Gastrocnemius medialis (tissue), 4 donors: Measurements from ENCODE around the gene PRKG1. TPM values are rescaled to one million over a fixed set of nuclear protein-coding genes. Genes with fewer than 3 reads are reported as not detected.

ENCODE experiments used
- ATAC-seq, 2 donors: fragments of 150-250 bp; one replicate each; pipeline ENCODE4 v1.9.1; 2016
- DNase-seq, 2 donors: peaks; one replicate each; pipeline ENCODE4 v3.0.0-alpha.2; 2019
- H3K27ac ChIP-seq, 4 donors: fragments of 200-600 bp; sonication (generic); 1 replicate in 1 of 4; 2 replicates in 3 of 4; pipeline ENCODE4 v1.5.1; 2016 to 2018; ENCODE audit warnings: mild to moderate bottlenecking in 2 of 4, moderate library complexity in 1 of 4
- H3K27me3 ChIP-seq, 3 donors: fragments of 200-600 bp; sonication (generic) in 2 of 3; 1 replicate in 1 of 3; 2 replicates in 2 of 3; pipeline versions ENCODE4 v1.5.1 to v1.6.0; 2016 to 2019; ENCODE audit warnings: mild to moderate bottlenecking in 1 of 3, moderate library complexity in 1 of 3
- H3K36me3 ChIP-seq, 2 donors: fragments of 200-600 bp; sonication (generic) in 1 of 2; one replicate each; pipeline ENCODE4 v1.5.1; 2017 to 2018
- H3K4me1 ChIP-seq, 2 donors: fragments of 200-600 bp; sonication (generic) in 1 of 2; one replicate each; pipeline ENCODE4 v1.5.1; 2016 to 2017; ENCODE audit warnings: mild to moderate bottlenecking in 2 of 2
- H3K4me3 ChIP-seq, 4 donors: fragments of 200-600 bp; sonication (generic) in 3 of 4; 1 replicate in 1 of 4; 2 replicates in 3 of 4; pipeline ENCODE4 v1.5.1; 2016 to 2019; ENCODE audit warnings: mild to moderate bottlenecking in 2 of 4
- H3K9me3 ChIP-seq, 3 donors: fragments of 200-600 bp; sonication (generic) in 2 of 3; 1 replicate in 1 of 3; 2 replicates in 2 of 3; pipeline ENCODE4 v1.5.1; 2016 to 2019
- CTCF ChIP-seq, 5 experiments: fragments of 450-650 bp in 3 of 5; fragments of 200-600 bp in 2 of 5; sonication (generic) in 2 of 5; IDR thresholded peaks in 4 of 5; conservative IDR thresholded peaks in 1 of 5; 1 replicate in 4 of 5; 2 replicates in 1 of 5; pipeline ENCODE4 v1.5.1; 2016 to 2019; ENCODE audit warnings: antibody characterized with exemption in 5 of 5, mild to moderate bottlenecking in 3 of 5, moderate library complexity in 3 of 5
- POLR2A ChIP-seq, 2 donors: fragments of 450-650 bp; IDR thresholded peaks; one replicate each; pipeline ENCODE4 v1.6.1; 2017; ENCODE audit warnings: antibody characterized with exemption in 2 of 2, mild to moderate bottlenecking in 2 of 2, moderate library complexity in 2 of 2
- in situ Hi-C, 4 donors: fragments of 200-750 bp; cut with MboI; loops; one replicate each; pipeline versions ENCODE4 v1.15.0 to v1.8.0; 2017; ENCODE audit warnings: low sequenced_read_pairs in 4 of 4
- intact Hi-C: fragments of 100-400 bp; cut with DNase I; formaldehyde crosslinking; loops from one replicate; pipeline ENCODE4 v1.15.1; 2023; ENCODE audit warnings: low total_unique reads
- total RNA-seq, 4 donors: library from RNA; depleted of rRNA; stranded (reverse); fragments of >200 nt; gene quantifications; one replicate each; pipeline versions ENCODE4 v1.1.0 to v1.2.3, GENCODE V29; 2016

PRKG1 gene
- total RNA-seq, result 10 to 100 TPM; 10.4 to 39.4 (median 25.1) TPM

GRCh38 chr10:51074238-51075028 lies at the start of gene PRKG1:
TSS of gene PRKG1 (plus strand) at chr10:51074487.
- H3K4me3 ChIP-seq, result peak within 1 kb of the TSS; percentile 67 to 89 (median 79)
- H3K27me3 ChIP-seq, result no peaks in the 10 kb centered on the region
- H3K9me3 ChIP-seq, result no peaks in the 10 kb centered on the region
- DNase-seq (peak; percentile 46 to 57), ATAC-seq (peak; percentile 83 to 87)
- peaks cover 12 to 14% of the 10 kb centered on the region in 2 donors for H3K4me1 ChIP-seq
- no peak for TF ChIP-seq POLR2A (IDR thresholded peaks at IDR 0.05)
- TF ChIP-seq CTCF (IDR thresholded peaks at IDR 0.05 in 4 of 5, conservative IDR thresholded peaks at IDR 0.05 in 1 of 5), result no peak
- intact Hi-C loops, result no loop called here
- in situ Hi-C loops, result loop anchor here in 3 of 4 donors (10.0 to 25.0 kb wide), 3 partner anchors 338 to 888 kb away; no protein-coding TSS in a partner anchor
- H3K36me3 ChIP-seq, result no peaks in the 10 kb centered on the region
- H3K27ac ChIP-seq, result peak within 1 kb of the TSS; percentile 45 to 81 (median 70)

- Histone ChIP-seq H3K27ac (peak overlapping the region in 2 of 4 donors; percentile 19 to 70), H3K27me3 (no peaks in the 10 kb centered on the region), H3K4me3 (no peak overlapping the region), H3K9me3 (no peaks in the 10 kb centered on the region), H3K36me3 (no peaks in the 10 kb centered on the region), H3K4me1 (peaks cover 20 to 39% of the 10 kb centered on the region in 2 donors)
- intact Hi-C loops, result no loop called here
- no peak for ATAC-seq
- no peak for TF ChIP-seq CTCF (IDR thresholded peaks at IDR 0.05 in 4 of 5, conservative IDR thresholded peaks at IDR 0.05 in 1 of 5)
- no peak for TF ChIP-seq POLR2A (IDR thresholded peaks at IDR 0.05)
- no peak for DNase-seq
- in situ Hi-C loops, result no loop called here
Observed at GRCh38 chr10:51028420-51028819, 45.9 kb upstream of the PRKG1 start.

- Histone ChIP-seq H3K4me3 (no peak overlapping the region), H3K36me3 (no peaks in the 10 kb centered on the region), H3K27ac (peak overlapping the region in 3 of 4 donors; percentile 15 to 70 (median 19)), H3K9me3 (no peaks in the 10 kb centered on the region), H3K27me3 (no peaks in the 10 kb centered on the region), H3K4me1 (peaks cover 20 to 44% of the 10 kb centered on the region in 2 donors)
- ATAC-seq (peak in 1 of 2 donors; percentile 27), DNase-seq (no peak)
- intact Hi-C loops, result no loop called here
- no peak for TF ChIP-seq POLR2A (IDR thresholded peaks at IDR 0.05)
- TF ChIP-seq CTCF (IDR thresholded peaks at IDR 0.05 in 4 of 5, conservative IDR thresholded peaks at IDR 0.05 in 1 of 5), result no peak
- in situ Hi-C loops, result no loop called here
Observed at GRCh38 chr10:51029172-51029641, 45.1 kb upstream of the PRKG1 start.

GRCh38 chr10:51030480-51030879 lies 43.8 kb upstream of the PRKG1 start:
- Histone ChIP-seq H3K4me1 (peaks cover 20 to 44% of the 10 kb centered on the region in 2 donors), H3K4me3 (no peak overlapping the region), H3K27me3 (no peaks in the 10 kb centered on the region), H3K36me3 (no peaks in the 10 kb centered on the region), H3K9me3 (no peaks in the 10 kb centered on the region), H3K27ac (peak overlapping the region in 1 of 4 donors; percentile 10)
- intact Hi-C loops (no loop called here), in situ Hi-C loops (no loop called here)
- no peak for DNase-seq
- TF ChIP-seq CTCF (IDR thresholded peaks at IDR 0.05 in 4 of 5, conservative IDR thresholded peaks at IDR 0.05 in 1 of 5) (no peak), POLR2A (IDR thresholded peaks at IDR 0.05) (no peak)
- ATAC-seq, result no peak
